Spleen (tissue), 7 donors: ENCODE measurements around the gene GPT2.

Source experiments
- POLR2A ChIP-seq, 3 donors: fragments of 450-650 bp; IDR thresholded peaks; one replicate each; pipeline ENCODE4 v1.5.1; 2017; ENCODE audit warnings: antibody characterized with exemption in 3 of 3, mild to moderate bottlenecking in 1 of 3
- TF ChIP-seq, protein P1 (sequence below), 11 experiments: fragments of 200-600 bp in 7 of 11; fragments of 450-650 bp in 4 of 11; sonication (generic) in 4 of 11; IDR thresholded peaks in 8 of 11; conservative IDR thresholded peaks in 3 of 11; 1 replicate in 7 of 11; 2 replicates in 4 of 11; pipeline versions ENCODE4 v1.4.0 to v1.8.0; 2016 to 2021; ENCODE audit warnings: antibody characterized with exemption in 11 of 11, inconsistent platforms in 4 of 11, mild to moderate bottlenecking in 1 of 11
- donor health status: DM: no; HTN: no; CAD: no; lungs with moderate emphysema.
- donor health status: DM: no; HTN: no; CAD: no.
- donor health status: DM: no; HTN: no; CAD: no.

DNA sequence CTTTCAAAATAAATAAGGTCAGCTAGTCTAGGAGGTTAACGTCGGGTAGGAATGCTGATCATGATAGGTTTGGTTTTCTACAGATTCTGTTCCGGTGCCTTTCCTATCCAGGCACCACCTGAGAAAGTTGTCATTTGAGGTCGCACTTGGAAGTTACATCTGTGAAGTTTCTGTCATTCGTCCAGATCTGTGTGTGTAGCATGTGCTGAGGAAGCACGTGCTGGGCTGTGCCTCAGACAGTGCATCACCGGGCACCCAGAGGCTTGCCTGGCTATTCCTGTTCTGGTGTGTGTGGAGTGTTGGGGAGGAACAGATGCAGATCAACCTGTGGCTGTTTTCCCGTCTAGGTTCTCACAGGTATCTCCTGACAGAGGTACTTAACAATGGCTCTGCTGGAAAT, 46.7 kb downstream of the GPT2 start:
- no peak for TF ChIP-seq POLR2A (IDR thresholded peaks at IDR 0.05)
- TF ChIP-seq, protein P1, sequence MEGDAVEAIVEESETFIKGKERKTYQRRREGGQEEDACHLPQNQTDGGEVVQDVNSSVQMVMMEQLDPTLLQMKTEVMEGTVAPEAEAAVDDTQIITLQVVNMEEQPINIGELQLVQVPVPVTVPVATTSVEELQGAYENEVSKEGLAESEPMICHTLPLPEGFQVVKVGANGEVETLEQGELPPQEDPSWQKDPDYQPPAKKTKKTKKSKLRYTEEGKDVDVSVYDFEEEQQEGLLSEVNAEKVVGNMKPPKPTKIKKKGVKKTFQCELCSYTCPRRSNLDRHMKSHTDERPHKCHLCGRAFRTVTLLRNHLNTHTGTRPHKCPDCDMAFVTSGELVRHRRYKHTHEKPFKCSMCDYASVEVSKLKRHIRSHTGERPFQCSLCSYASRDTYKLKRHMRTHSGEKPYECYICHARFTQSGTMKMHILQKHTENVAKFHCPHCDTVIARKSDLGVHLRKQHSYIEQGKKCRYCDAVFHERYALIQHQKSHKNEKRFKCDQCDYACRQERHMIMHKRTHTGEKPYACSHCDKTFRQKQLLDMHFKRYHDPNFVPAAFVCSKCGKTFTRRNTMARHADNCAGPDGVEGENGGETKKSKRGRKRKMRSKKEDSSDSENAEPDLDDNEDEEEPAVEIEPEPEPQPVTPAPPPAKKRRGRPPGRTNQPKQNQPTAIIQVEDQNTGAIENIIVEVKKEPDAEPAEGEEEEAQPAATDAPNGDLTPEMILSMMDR (IDR thresholded peaks at IDR 0.05 in 8 of 11, conservative IDR thresholded peaks at IDR 0.05 in 3 of 11) = no peak
